ENCODE data around the gene GABRD. TPM values are rescaled to one million over a fixed set of nuclear protein-coding genes. Genes with fewer than 3 reads are reported as not detected.
A peak's percentile ranks its signal among the peaks of the same experiment; 100 is the strongest.

GABRD gene
- total RNA-seq, 4 donors from 2014 or later, result 0.57 to 5.4 (median 1.8) TPM; not detected in 1

GRCh38 chr1:2073382-2074230, 54.5 kb downstream of the GABRD start:
- no peak overlapping the region for H3K27ac ChIP-seq
- TF ChIP-seq POLR2A (IDR thresholded peaks at IDR 0.05), result no peak
- no peak for TF ChIP-seq CTCF (IDR thresholded peaks at IDR 0.05)
- intact Hi-C loops (cut with DNase I), result no loop called here
- H3K27me3 ChIP-seq, result peaks cover 0 to 27% (median 0%) of the 10 kb centered on the region in 4 donors
- H3K9me3 ChIP-seq, result peaks cover 0 to 20% (median 12%) of the 10 kb centered on the region in 3 donors
- H3K36me3 ChIP-seq, result peaks cover 0 to 62% (median 0%) of the 10 kb centered on the region in 3 donors
- 66 to 78% methylated on average over 11 to 41 of the region's 59 CpGs for WGBS, 2 donors
- no peaks in the 10 kb centered on the region for H3K4me1 ChIP-seq
- DNase-seq, result no peak
- peak overlapping the region in 1 of 4 donors; percentile 5 for H3K4me3 ChIP-seq

GRCh38 chr1:2074396-2074795, 55.3 kb downstream of the GABRD start:
- no peak for DNase-seq
- 76% methylated on average over 2 of the region's 19 CpGs; no CpG with 5 or more reads in 1 of the 2 donors for WGBS, 2 donors
- intact Hi-C loops (cut with DNase I), result no loop called here
- peaks cover 0 to 27% (median 14%) of the 10 kb centered on the region in 3 donors for H3K9me3 ChIP-seq
- H3K36me3 ChIP-seq, result peaks cover 0 to 63% (median 0%) of the 10 kb centered on the region in 3 donors
- TF ChIP-seq CTCF (IDR thresholded peaks at IDR 0.05) (no peak), POLR2A (IDR thresholded peaks at IDR 0.05) (no peak)
- no peak overlapping the region for H3K4me3 ChIP-seq
- peaks cover 0 to 27% (median 0%) of the 10 kb centered on the region in 4 donors for H3K27me3 ChIP-seq
- no peak overlapping the region for H3K27ac ChIP-seq
- H3K4me1 ChIP-seq, result no peaks in the 10 kb centered on the region

GRCh38 chr1:2074944-2075740, 56.0 kb downstream of the GABRD start:
- WGBS, 2 donors, result 86 to 89% methylated on average over 15 to 19 of the region's 38 CpGs
- TF ChIP-seq POLR2A (IDR thresholded peaks at IDR 0.05) (no peak), CTCF (IDR thresholded peaks at IDR 0.05) (no peak)
- H3K4me1 ChIP-seq, result no peaks in the 10 kb centered on the region
- no peak for DNase-seq
- no peak overlapping the region for H3K27ac ChIP-seq
- peaks cover 0 to 20% (median 0%) of the 10 kb centered on the region in 4 donors for H3K27me3 ChIP-seq
- intact Hi-C loops (cut with DNase I), result no loop called here
- no peak overlapping the region for H3K4me3 ChIP-seq
- peaks cover 0 to 32% (median 16%) of the 10 kb centered on the region in 3 donors for H3K9me3 ChIP-seq
- H3K36me3 ChIP-seq, result peaks cover 0 to 68% (median 0%) of the 10 kb centered on the region in 3 donors

- Histone ChIP-seq H3K36me3 (peaks cover 0 to 57% (median 0%) of the 10 kb centered on the region in 3 donors), H3K27ac (no peak overlapping the region), H3K27me3 (peaks cover 0 to 15% (median 0%) of the 10 kb centered on the region in 4 donors), H3K4me1 (no peaks in the 10 kb centered on the region), H3K4me3 (no peak overlapping the region), H3K9me3 (peaks cover 0 to 32% (median 16%) of the 10 kb centered on the region in 3 donors)
- TF ChIP-seq CTCF (IDR thresholded peaks at IDR 0.05) (no peak), POLR2A (IDR thresholded peaks at IDR 0.05) (no peak)
- no peak for DNase-seq
- intact Hi-C loops (cut with DNase I), result no loop called here
- WGBS, 2 donors, result 92 to 97% methylated on average over 12 to 18 of the region's 21 CpGs
Measured at GRCh38 chr1:2076826-2077225, 57.7 kb downstream of the GABRD start.

Data from esophagus squamous epithelium (tissue), 5 donors.